Measurements from ENCODE around the gene ZNF565.
"Not testable (repeated sequence)": the region's sequence is repeated elsewhere in the genome, so short reads cannot be mapped to it uniquely, and the experiment has no call there.

ZNF565 gene

GRCh38 chr19:36209372-36209771, 5.1 kb downstream of the ZNF565 start:
- Histone ChIP-seq H3K27me3 (replicated peaks; ENCODE audit: control insufficient read depth, insufficient read depth, low read length) (no peaks in the 10 kb centered on the region), H3K4me1 (ENCODE audit: control insufficient read depth, insufficient read depth, low read length) (no peaks in the 10 kb centered on the region), H3K36me3 (ENCODE audit: control insufficient read depth, insufficient read depth, low read length, severe bottlenecking) (peaks cover 2% of the 10 kb centered on the region), H3K9me3 (ENCODE audit: control insufficient read depth, low read length) (no peaks in the 10 kb centered on the region), H3K9ac (ENCODE audit: low read length) (no peak overlapping the region), H3K4me3 (ENCODE audit: low read length) (no peak overlapping the region)
- no peak for DNase-seq (ENCODE audit: low read depth)

GRCh38 chr19:36207605-36208252, 6.7 kb downstream of the ZNF565 start:
- Histone ChIP-seq H3K4me1 (ENCODE audit: control insufficient read depth, insufficient read depth, low read length) (no peaks in the 10 kb centered on the region), H3K9me3 (ENCODE audit: control insufficient read depth, low read length) (no peaks in the 10 kb centered on the region)
- no peak for DNase-seq (ENCODE audit: low read depth)

GRCh38 chr19:36203293-36203692, 11.2 kb downstream of the ZNF565 start:
- H3K9ac ChIP-seq (ENCODE audit: low read length): no peak overlapping the region
- H3K36me3 ChIP-seq (ENCODE audit: control insufficient read depth, insufficient read depth, low read length, severe bottlenecking): peaks cover 2% of the 10 kb centered on the region
- no peaks in the 10 kb centered on the region for H3K4me1 ChIP-seq (ENCODE audit: control insufficient read depth, insufficient read depth, low read length)
- H3K9me3 ChIP-seq (ENCODE audit: control insufficient read depth, low read length): no peaks in the 10 kb centered on the region
- H3K27me3 ChIP-seq (replicated peaks; ENCODE audit: control insufficient read depth, insufficient read depth, low read length): no peaks in the 10 kb centered on the region
- no peak overlapping the region for H3K4me3 ChIP-seq (ENCODE audit: low read length)
- no peak for DNase-seq (ENCODE audit: low read depth)

More at GRCh38 chr19:36207605-36208252, 6.7 kb downstream of the ZNF565 start:
- Histone ChIP-seq H3K9ac (ENCODE audit: low read length) (no peak overlapping the region), H3K4me3 (ENCODE audit: low read length) (no peak overlapping the region), H3K27me3 (replicated peaks; ENCODE audit: control insufficient read depth, insufficient read depth, low read length) (no peaks in the 10 kb centered on the region), H3K36me3 (ENCODE audit: control insufficient read depth, insufficient read depth, low read length, severe bottlenecking) (peaks cover 2% of the 10 kb centered on the region)

- H3K27me3 ChIP-seq (replicated peaks; ENCODE audit: control insufficient read depth, insufficient read depth, low read length): no peaks in the 10 kb centered on the region
- no peak overlapping the region for H3K9ac ChIP-seq (ENCODE audit: low read length)
- H3K9me3 ChIP-seq (ENCODE audit: control insufficient read depth, low read length): no peaks in the 10 kb centered on the region
- H3K4me3 ChIP-seq (ENCODE audit: low read length): no peak overlapping the region
- no peak for DNase-seq (ENCODE audit: low read depth)
- no peaks in the 10 kb centered on the region for H3K4me1 ChIP-seq (ENCODE audit: control insufficient read depth, insufficient read depth, low read length)
- peaks cover 2% of the 10 kb centered on the region for H3K36me3 ChIP-seq (ENCODE audit: control insufficient read depth, insufficient read depth, low read length, severe bottlenecking)
Measured at GRCh38 chr19:36201684-36202083, 12.8 kb downstream of the ZNF565 start.

GRCh38 chr19:36198119-36198518, 16.3 kb downstream of the ZNF565 start:
- no peak for DNase-seq (ENCODE audit: low read depth)
- Histone ChIP-seq H3K27me3 (replicated peaks; ENCODE audit: control insufficient read depth, insufficient read depth, low read length) (no peaks in the 10 kb centered on the region), H3K4me1 (ENCODE audit: control insufficient read depth, insufficient read depth, low read length) (no peaks in the 10 kb centered on the region), H3K4me3 (ENCODE audit: low read length) (no peak overlapping the region), H3K36me3 (ENCODE audit: control insufficient read depth, insufficient read depth, low read length, severe bottlenecking) (peaks cover 15% of the 10 kb centered on the region), H3K9me3 (ENCODE audit: control insufficient read depth, low read length) (no peaks in the 10 kb centered on the region), H3K9ac (ENCODE audit: low read length) (no peak overlapping the region)

- Histone ChIP-seq H3K4me3 (ENCODE audit: low read length) (no peak overlapping the region), H3K36me3 (ENCODE audit: control insufficient read depth, insufficient read depth, low read length, severe bottlenecking) (peaks cover 15% of the 10 kb centered on the region), H3K27me3 (replicated peaks; ENCODE audit: control insufficient read depth, insufficient read depth, low read length) (no peaks in the 10 kb centered on the region), H3K9me3 (ENCODE audit: control insufficient read depth, low read length) (no peaks in the 10 kb centered on the region), H3K4me1 (ENCODE audit: control insufficient read depth, insufficient read depth, low read length) (no peaks in the 10 kb centered on the region), H3K9ac (ENCODE audit: low read length) (no peak overlapping the region)
- DNase-seq (ENCODE audit: low read depth): no peak
Measured at GRCh38 chr19:36196249-36196648, 18.2 kb downstream of the ZNF565 start.

- not testable (repeated sequence) for H3K4me1 ChIP-seq (ENCODE audit: control insufficient read depth, insufficient read depth, low read length); H3K9ac ChIP-seq (ENCODE audit: low read length); H3K9me3 ChIP-seq (ENCODE audit: control insufficient read depth, low read length); H3K4me3 ChIP-seq (ENCODE audit: low read length); H3K27me3 ChIP-seq (replicated peaks; ENCODE audit: control insufficient read depth, insufficient read depth, low read length); DNase-seq (ENCODE audit: low read depth)
- peaks cover 14% of the 10 kb centered on the region for H3K36me3 ChIP-seq (ENCODE audit: control insufficient read depth, insufficient read depth, low read length, severe bottlenecking)
Measured at GRCh38 chr19:36186722-36187121, 27.7 kb downstream of the ZNF565 start.

- Histone ChIP-seq H3K9me3 (ENCODE audit: control insufficient read depth, low read length) (no peaks in the 10 kb centered on the region), H3K27me3 (replicated peaks; ENCODE audit: control insufficient read depth, insufficient read depth, low read length) (no peaks in the 10 kb centered on the region), H3K36me3 (ENCODE audit: control insufficient read depth, insufficient read depth, low read length, severe bottlenecking) (peaks cover 14% of the 10 kb centered on the region), H3K4me3 (ENCODE audit: low read length) (no peak overlapping the region), H3K4me1 (ENCODE audit: control insufficient read depth, insufficient read depth, low read length) (no peaks in the 10 kb centered on the region), H3K9ac (ENCODE audit: low read length) (no peak overlapping the region)
- DNase-seq (ENCODE audit: low read depth): no peak
Measured at GRCh38 chr19:36183245-36183628, 31.2 kb downstream of the ZNF565 start.

GRCh38 chr19:36182612-36183244, 31.7 kb downstream of the ZNF565 start:
- DNase-seq (ENCODE audit: low read depth): no peak

GRCh38 chr19:36179077-36179476, 35.4 kb downstream of the ZNF565 start:
- H3K4me1 ChIP-seq (ENCODE audit: control insufficient read depth, insufficient read depth, low read length); H3K27me3 ChIP-seq (replicated peaks; ENCODE audit: control insufficient read depth, insufficient read depth, low read length); H3K4me3 ChIP-seq (ENCODE audit: low read length); DNase-seq (ENCODE audit: low read depth); H3K9ac ChIP-seq (ENCODE audit: low read length); H3K9me3 ChIP-seq (ENCODE audit: control insufficient read depth, low read length): not testable (repeated sequence)
- peaks cover 14% of the 10 kb centered on the region for H3K36me3 ChIP-seq (ENCODE audit: control insufficient read depth, insufficient read depth, low read length, severe bottlenecking)

More at GRCh38 chr19:36182612-36183244, 31.7 kb downstream of the ZNF565 start:
- Histone ChIP-seq H3K27me3 (replicated peaks; ENCODE audit: control insufficient read depth, insufficient read depth, low read length) (no peaks in the 10 kb centered on the region), H3K9me3 (ENCODE audit: control insufficient read depth, low read length) (no peaks in the 10 kb centered on the region), H3K36me3 (ENCODE audit: control insufficient read depth, insufficient read depth, low read length, severe bottlenecking) (peaks cover 14% of the 10 kb centered on the region), H3K9ac (ENCODE audit: low read length) (no peak overlapping the region), H3K4me3 (ENCODE audit: low read length) (no peak overlapping the region), H3K4me1 (ENCODE audit: control insufficient read depth, insufficient read depth, low read length) (no peaks in the 10 kb centered on the region)

GRCh38 chr19:36173846-36174245, 40.6 kb downstream of the ZNF565 start:
- H3K4me1 ChIP-seq (ENCODE audit: control insufficient read depth, insufficient read depth, low read length); H3K4me3 ChIP-seq (ENCODE audit: low read length); H3K9ac ChIP-seq (ENCODE audit: low read length); H3K36me3 ChIP-seq (ENCODE audit: control insufficient read depth, insufficient read depth, low read length, severe bottlenecking); H3K27me3 ChIP-seq (replicated peaks; ENCODE audit: control insufficient read depth, insufficient read depth, low read length); H3K9me3 ChIP-seq (ENCODE audit: control insufficient read depth, low read length); DNase-seq (ENCODE audit: low read depth): not testable (repeated sequence)

GRCh38 chr19:36172852-36173251, 41.6 kb downstream of the ZNF565 start:
- H3K4me1 ChIP-seq (ENCODE audit: control insufficient read depth, insufficient read depth, low read length): no peaks in the 10 kb centered on the region
- no peak for DNase-seq (ENCODE audit: low read depth)
- H3K4me3 ChIP-seq (ENCODE audit: low read length): no peak overlapping the region
- no peaks in the 10 kb centered on the region for H3K9me3 ChIP-seq (ENCODE audit: control insufficient read depth, low read length)
- no peaks in the 10 kb centered on the region for H3K27me3 ChIP-seq (replicated peaks; ENCODE audit: control insufficient read depth, insufficient read depth, low read length)
- H3K36me3 ChIP-seq (ENCODE audit: control insufficient read depth, insufficient read depth, low read length, severe bottlenecking): no peaks in the 10 kb centered on the region
- H3K9ac ChIP-seq (ENCODE audit: low read length): no peak overlapping the region
